ENCODE results near the gene NDUFA8.

NDUFA8 gene

DNA sequence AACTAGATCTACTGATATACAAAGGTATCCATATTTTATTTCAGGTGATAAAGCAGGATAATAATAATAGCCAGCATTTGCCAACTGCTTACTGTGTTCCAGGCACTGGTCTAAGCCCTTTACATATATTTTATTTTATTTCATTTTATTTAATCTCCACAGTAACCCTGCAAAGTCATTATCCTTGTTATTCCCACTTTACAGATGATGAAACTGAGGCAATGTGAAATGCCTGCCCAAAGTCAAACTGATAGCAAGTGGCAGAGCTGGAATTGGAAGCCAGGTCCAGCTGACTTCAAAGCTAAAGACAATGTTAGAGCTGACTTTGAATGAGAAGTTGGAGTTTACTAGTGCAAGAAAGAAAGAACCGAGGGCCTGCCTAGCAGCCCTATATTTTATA is 25.0 kb upstream of the NDUFA8 start:
- no peak for DNase-seq (ENCODE audit: low read depth)

DNA sequence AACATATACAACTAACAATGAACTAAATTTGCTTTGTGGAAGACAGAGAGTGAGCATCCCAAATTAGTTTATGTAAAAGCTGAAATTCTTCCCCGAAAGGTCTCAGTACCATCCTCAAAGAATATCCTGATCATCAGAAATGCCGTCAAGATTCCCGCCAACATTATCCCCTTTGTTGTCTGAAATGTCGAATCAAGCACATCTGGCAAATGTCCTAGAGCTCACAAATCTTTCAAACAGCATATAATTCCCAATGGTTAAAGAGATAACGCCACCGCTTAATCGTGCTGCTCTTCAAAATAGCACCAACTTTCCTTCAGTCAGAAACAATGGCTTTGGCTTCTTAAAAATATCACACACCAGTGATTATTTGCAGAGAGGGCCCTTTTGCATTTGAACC is 23.9 kb upstream of the NDUFA8 start:
- DNase-seq (ENCODE audit: low read depth): no peak

DNA sequence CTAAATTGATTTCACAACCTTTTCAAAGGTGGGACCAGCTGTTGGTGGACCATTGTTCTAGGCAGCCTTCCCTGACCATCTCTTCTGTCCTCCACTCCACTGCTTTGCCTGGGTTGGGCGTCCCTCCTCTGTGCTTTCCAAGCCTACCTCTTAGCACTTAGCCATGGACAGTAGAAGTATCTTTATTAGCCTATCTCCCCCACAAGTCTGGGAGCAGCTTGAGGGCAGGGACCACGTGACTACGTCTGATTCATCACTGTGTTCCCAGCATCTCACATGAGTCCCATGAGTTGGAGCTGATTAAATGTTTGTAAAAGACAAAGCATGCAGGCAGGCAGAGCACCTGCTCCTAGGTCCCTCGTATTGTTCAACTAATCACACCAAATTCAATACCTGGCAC is 21.1 kb upstream of the NDUFA8 start:
- peak; percentile 89 for DNase-seq (ENCODE audit: low read depth)

DNA sequence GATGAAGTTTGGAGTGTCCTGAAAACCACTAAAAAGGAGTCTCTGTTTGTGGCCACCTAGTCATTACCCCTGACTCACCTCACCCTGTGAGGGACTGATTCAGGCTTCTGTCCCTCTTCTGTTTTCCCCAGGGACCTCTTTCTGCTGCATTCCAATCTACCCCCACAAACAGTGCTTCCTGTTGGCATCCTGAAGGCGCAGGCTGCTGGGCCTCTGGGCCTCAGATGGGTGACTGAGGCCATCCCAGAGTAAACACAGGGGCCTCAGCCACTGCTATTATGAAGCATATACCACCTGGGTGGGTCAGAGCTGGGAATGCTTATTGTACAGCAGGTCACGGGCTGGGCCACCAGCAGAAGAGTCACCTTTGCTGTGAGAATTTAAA is 20.1 kb upstream of the NDUFA8 start:
- DNase-seq (ENCODE audit: low read depth): no peak

DNA sequence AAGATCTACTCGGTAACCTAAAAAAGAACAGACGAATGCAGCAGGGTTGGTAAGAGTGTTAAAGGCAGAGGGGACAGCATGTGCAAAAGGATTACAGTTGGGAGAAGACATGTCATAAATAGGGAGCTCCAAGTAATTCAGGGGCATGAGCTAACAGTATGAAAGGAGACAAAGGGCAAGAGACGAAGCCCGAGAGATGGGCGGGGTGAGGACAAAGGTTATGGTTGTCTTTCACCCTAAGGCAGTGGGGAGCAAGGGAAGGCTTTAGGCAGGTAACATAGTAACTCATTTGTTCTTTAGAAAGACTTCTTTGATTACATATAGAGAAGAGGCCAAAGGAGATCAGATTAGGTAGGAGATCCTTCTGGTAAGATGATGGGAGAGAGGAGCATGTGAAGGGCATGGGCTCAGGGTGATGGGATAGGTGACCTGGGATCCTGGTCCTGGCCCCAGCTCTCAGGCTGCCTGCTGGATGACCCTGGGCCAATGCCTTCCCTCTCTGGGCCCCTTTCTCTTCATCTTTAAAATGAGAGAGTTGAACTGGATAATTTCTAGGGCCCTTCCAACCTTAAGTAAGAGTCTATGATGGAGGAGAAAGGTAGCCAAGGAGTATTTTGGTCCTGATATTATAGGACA is 19.6 kb upstream of the NDUFA8 start:
- no peak for DNase-seq (ENCODE audit: low read depth)

DNA sequence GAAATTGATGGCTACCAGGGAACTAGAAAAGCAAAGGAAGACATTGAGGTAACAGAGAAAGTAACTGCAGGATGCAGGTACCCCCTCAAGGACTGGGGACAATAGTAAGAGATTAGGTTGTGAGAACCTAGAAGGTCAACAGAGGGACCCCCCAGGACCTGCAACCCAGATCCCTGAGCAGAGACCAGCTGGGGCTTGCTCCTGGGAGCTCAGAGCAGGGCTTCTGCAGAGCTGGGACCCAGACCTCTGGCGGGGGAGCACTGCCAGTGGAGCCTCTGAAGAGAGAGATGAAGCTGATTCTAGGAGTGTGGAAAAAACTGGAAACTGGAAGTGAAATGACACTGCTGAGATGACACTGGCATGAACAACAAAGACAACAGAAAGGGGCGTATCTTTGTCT is 17.3 kb upstream of the NDUFA8 start:
- DNase-seq (ENCODE audit: low read depth): no peak

DNA sequence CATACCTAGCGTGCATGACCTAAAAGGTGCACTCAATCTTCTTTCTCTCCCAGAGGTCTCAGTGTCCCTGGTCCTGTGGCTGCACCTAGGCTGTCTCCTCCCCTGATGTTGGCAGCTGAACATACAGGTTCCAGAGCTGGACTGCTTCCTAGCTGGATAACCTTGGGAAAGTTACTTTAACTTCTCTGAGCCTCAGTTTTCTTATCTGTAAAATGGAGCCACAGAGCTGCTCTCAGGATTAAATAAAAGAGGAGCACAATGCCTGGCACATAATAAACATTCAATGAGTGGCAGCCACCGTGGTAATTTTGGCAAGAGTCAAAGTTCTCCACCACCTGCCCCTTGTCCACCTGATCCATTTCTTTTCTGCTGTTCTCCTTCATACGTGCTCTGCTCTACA is 14.1 kb upstream of the NDUFA8 start:
- no peak for DNase-seq (ENCODE audit: low read depth)

DNA sequence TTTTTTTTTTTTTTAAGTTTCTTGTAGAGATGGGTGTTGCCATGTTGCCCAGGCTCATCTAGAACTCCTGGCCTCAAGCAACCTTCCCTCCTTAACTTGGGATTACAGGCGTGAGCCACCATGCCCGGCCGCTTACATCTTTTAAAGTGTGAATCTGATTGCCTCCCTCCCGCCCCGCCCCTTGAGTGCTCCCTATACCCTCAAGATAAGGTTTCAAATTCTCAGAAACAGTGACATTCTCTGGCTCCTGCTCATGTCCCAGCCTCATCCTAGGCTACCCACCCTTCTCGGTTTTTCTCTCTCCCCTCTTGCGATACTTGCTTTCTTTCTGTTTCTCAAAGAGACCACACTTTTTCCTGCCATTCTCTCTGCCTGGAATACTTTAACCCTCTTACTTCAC is 12.6 kb upstream of the NDUFA8 start:
- DNase-seq (ENCODE audit: low read depth): no peak

DNA sequence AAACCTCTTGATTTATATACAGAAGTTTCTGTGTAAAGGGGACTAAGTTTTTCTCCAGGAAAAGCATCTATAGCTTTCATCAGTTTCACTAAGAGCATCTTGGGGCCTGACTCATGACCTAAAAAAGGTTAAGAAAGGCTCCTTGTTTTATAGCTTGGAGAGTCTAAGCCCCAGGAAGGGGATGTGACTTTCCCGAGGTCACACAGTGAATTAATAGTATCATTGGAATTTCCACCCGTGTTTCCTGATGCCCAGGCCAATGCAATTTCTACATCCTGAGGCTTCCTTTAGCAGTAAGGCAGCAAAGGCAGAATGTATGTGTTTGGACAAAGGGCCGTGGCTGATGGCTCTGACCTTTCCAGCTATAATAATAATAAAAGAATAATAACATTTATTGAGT is 8.8 kb upstream of the NDUFA8 start:
- peak; percentile 18 for DNase-seq (ENCODE audit: low read depth)

DNA sequence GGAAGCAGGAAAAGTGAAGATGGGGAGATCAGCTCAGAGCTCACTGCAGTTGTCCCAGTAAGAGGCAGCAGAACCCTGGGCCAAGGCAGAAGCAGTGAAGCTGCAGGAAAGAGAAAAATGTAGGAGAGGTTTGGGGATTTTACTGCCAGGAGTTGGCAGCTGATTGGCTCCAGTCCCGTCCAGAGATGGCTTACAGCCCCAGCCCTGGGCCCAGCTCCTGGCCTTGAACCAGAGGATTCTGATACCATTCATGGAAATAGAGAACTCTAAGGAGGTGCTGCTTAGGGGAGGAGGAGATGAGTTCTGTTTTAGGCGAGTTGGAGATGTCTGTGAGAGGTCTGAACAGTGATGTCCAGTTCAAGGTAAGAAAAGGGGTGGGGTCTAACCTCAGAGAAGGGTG is 4.7 kb upstream of the NDUFA8 start:
- DNase-seq (ENCODE audit: low read depth): no peak

DNA sequence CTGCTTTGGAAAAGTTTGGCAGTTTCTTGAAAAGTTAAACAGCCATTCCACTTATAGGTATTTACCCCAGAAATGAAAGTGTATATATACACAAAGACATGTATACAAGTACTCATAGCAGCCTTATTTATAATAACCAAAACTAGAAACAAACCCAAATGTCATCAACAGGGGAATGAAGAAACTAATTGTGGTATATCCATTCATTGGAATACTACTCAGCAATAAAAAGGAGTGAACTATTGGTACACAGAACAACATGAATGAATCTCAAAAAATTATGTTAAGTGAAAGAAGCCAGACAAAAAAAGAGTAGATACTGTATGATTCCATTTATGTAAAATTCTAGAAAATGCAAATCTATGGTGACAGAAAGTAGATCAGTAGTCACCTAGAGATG is 2.8 kb upstream of the NDUFA8 start:
- no peak for DNase-seq (ENCODE audit: low read depth)

DNA sequence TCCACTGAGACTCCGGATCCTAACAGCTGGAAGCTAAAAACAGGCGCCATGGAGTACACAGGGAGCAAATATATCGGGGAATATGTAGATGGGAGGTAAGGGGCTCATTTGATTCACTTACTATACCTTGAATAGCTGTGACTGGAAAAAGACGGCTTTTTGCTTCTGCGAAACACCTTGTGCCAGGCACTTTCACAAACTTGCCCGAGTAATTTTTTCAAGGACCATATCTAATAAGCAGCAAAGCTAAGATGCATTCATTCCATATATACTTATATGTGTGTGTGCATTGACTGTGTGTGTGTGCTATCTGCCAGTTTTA is 307 bp upstream of the NDUFA8 start:
- no peak for DNase-seq (ENCODE audit: low read depth)

DNA sequence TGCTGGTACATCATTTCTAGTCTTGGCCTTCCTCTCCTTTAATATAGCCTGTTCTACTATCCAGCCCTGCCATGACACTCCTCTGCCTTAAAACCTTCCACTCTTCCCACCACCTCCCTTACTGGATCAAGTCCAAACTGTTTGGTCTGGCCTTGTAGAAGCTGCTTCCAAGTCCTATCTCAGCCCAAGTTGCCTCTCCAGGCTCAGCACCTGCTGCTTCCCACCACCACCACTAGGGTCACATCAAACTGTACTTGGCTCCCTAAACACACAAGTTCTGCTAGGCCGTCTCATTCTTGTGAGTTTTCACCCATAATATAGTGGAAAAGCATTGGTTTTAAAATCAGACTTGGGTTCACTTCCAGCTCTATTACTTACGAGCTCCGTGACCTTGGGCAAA is 1.4 kb downstream of the NDUFA8 start:
- DNase-seq (ENCODE audit: low read depth): peak; percentile 50

DNA sequence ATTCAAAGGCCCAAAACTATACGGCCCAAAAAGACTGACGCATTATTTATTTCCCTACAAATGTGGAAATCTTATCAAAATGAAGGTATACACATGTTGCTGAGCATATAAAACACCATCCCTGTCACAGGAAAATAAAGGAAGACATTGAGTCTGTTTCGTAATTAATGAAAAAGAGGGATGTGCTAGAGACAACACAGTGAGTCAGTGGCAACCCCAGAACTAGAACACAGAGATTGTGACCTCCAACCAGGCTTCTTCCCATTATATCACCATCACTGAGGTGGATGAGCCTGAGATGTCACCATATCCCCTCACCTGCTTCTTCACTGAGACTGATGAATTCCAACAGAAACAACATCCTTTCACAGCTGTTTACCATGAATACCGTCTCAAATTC is 3.8 kb downstream of the NDUFA8 start:
- DNase-seq (ENCODE audit: low read depth): peak; percentile 35

DNA sequence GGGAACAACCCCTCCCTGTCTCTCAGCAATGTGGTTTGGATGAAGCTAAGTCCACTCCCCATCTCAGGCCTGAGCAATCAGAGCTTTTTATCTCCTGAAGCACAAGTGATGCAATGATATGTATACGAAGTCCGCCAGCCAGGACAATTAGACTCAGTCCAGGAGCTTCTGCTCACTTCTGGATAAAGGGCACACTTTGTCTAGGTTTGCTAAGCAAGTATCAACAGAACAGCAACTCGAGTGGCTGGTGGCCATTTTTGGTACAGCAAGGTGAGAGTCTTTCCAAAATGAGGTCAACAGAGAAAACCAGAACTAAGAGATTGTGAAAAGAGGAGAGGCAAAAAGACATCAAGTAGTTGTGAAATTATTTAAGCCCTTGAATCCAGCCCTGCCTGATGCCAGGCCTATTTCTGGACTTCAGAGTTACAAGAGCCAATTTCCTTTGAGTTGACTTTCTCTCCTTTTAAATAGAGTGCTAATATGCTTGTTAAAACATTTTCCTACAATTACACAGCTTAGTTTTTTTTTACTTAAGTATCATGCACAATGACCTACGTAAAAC is 8.2 kb downstream of the NDUFA8 start:
- no peak for DNase-seq (ENCODE audit: low read depth)

DNA sequence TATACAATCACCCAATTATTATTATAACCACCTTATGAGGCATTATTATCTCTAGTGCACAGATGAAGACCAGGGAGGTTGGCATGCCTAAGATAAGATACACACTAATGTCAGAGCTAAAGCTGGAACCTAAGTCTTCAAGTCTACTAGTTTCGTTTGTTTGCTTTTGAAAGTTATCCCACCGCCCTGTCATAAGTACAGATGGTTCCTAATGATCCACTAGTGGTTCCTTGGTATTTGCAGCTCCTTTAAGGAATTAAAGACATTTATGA is 14.1 kb downstream of the NDUFA8 start:
- no peak for DNase-seq (ENCODE audit: low read depth)

DNA sequence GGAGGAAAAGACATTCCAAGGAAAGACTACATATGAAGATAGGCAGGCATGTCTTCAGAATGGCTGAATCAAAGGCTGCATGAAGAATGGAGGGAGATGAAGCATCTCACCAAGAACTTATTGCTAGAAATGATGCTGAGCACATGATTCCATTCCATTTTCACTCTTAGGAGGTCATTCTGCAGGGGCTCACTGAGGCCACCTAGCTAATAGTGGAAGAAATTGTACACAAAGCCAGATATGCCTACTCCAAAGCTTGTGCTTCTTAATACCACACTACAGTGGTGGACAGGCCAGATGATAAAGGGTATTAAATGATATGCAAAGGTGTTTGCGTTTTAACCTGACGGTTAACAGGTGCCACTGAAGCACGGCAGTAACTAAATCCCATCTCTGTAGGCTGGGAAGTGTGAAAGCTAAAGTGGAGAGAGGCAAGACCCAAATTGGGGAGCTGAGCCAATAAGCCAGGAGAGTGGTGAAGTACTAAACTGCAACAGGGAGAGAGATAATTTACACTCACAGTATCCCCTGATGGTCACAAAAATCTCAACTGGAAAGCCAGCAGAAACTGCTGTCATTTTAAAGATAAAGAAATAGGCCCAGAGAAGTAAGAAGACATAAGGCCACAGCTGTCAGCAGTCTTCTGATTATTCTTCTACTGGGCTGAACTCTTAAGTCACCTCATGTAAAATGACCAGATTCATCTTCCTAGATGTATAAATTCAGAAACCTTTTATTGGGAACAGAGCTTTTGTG is 14.6 kb downstream of the NDUFA8 start:
- peak; percentile 12 for DNase-seq (ENCODE audit: low read depth)

DNA sequence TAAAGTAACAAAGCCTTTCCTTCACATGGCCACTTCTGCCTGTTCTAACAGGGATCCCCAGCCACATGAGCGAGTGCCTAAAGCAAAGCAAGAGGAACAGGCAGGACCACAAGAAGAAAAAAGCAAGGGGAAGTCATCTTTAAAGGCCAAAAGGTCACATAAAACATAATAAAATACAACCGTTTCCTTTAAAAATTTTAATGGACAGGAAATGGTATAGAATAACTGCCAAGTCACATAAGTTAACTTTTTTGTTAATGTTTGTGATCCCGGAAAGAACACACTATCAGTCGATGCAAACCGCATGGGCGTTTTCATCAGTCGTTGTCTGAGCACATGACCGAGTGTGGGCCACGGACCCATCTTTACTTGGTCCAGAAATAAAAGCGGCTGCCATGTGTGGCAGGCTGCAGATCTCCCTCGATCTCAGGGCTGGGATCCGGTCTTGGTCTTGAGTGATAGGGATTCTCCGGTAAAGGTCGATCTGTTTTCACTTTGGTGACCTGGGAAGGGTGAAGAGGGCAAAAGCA is 15.6 kb downstream of the NDUFA8 start:
- DNase-seq (ENCODE audit: low read depth): no peak

DNA sequence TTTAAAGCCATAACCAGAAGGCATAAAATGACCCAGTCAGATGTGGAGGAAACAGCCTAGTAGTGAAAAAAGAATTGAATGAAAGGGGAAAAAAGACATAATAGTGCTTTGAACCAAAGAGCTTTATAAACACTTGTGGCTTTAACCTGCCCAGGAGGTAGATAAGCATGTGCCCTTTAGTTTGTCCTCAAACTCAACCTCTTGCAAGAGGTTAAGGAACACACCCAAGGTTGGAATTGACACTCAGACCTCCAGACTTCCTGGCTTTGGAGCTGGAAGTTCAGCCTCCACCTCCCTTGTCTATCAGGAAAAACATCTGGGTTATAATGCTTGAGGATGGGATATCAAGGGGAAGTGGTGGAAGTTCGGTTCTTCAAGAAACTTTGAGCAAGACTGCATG is 16.3 kb downstream of the NDUFA8 start:
- no peak for DNase-seq (ENCODE audit: low read depth)

DNA sequence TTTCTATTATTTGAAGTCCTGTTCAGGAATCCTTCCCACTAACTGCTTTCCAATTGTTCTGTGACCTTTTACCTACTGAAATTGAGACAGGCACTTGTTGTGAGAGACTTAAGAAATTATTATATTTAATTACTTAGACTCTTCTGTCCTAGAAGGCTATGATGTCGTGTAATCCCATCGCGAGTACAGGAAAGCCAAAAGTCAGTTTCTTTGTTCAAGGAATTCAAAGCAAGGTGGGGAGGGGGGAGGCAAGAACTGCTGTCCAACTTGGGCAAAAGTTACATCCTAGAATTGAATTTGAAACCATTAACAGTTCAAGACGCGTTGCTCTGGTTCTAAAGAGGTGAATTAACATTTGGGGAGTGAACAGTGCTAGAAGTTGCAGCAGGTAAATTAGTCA is 17.9 kb downstream of the NDUFA8 start:
- DNase-seq (ENCODE audit: low read depth): no peak

DNA sequence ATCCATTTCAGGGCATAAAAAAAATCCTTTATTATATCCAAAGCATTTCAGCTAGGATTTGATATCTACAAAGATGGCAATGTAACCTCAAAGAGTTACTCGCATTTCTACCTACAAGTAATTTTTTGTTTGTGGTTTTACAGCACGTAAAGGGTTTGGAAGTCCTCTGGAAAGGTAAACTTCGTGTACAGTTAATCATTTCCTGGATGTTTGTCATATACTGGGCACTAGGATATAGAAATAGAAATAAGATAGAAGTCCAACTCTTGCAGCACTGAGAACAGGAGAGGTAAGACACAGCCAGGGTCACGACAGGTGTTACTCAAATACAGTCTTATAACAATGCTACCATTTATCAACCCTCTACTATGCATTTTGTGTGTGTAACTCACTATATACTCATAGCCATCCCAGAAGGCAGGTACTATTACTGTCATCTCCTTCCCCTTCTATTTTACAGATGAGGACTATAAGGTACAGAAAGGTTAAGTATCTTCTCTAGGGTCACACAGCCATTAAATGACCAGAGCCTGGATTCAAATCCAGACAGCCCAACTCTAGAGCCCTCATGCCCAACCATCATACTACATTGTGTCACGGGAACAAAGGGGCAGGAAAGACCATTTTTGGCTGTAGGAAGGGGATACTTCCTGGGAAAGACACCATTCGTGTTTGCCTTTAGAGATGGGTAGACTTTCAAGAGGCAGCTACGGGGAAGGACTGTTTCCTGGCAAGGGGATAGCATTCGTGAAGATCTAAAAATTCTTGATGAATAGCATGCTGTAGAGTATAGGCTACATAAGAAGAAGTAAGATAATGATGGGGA is 19.0 kb downstream of the NDUFA8 start:
- DNase-seq (ENCODE audit: low read depth): no peak

DNA sequence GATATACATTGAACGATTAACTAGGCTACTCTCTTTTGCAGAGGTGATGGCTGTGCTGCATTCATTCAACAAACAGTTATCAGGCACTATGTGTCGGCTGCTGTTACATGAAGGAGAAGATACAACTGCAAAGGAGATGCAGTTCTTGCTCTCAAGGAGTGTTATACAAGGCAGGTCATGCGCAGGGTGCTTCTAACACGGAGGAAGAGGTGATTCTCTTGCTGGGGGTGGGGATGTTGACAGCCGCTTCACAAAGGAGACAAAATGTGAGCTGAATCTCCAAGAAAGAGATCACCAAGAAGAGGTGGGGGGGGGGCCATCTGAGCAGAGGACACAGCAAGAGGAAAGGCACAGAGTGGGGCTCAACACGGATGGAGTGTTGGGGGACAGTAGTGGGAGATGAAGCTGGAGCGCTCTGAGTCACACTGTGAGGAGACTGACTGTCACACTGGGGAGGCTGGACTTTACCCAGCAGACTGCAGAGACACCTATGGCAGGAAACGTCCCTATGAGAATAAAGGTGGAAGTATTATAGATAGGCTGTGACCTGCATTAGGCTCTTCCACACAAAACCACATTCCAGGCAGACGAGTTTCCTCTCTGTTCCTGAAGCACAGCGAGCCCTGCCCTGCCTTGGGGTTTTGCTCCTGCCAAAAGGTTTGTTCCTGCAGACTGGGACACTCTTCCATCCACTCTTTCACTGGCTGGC is 20.9 kb downstream of the NDUFA8 start:
- DNase-seq (ENCODE audit: low read depth): no peak

DNA sequence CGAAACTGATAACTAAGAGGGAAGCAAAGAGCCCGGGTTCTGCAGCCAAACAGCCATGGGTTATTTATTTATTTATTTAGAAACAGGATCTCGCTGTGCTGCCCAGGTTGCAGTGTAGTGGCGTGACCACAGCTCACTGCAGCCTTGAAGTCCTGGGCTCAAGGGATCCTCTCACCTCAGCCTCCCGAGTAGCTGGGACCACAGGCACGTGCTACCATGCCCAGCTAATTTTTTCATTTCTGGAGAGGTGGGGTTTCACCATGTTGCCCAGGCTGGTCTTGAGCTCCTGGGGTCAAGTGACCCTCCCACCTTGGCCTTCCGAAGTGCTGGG is 24.1 kb downstream of the NDUFA8 start:
- no peak for DNase-seq (ENCODE audit: low read depth)
